Neural progenitor cell (in vitro differentiated cells): Measurements from ENCODE around the gene PTPRN2. TPM values are rescaled to one million over a fixed set of nuclear protein-coding genes. Genes with fewer than 3 reads are reported as not detected.
A peak's percentile ranks its signal among the peaks of the same experiment; 100 is the strongest.

Experiments
- DNase-seq: peaks from one replicate; pipeline ENCODE4 v3.0.0-alpha.2; 2016; ENCODE audit warnings: low spot score
- H2AFZ ChIP-seq: fragments of 200-600 bp; sonication (generic); replicated peaks from 2 replicates; pipeline ENCODE4 v1.6.1; 2016; ENCODE audit warnings: antibody characterized with exemption
- H3F3A ChIP-seq: fragments of 200-600 bp; sonication (generic); 2 replicates; pipeline ENCODE4 v1.6.1; 2016; ENCODE audit warnings: antibody characterized with exemption, low read depth
- H3K27ac ChIP-seq: fragments of 200-600 bp; sonication (generic); 2 replicates; pipeline ENCODE4 v1.5.1; 2016; ENCODE audit warnings: mild to moderate bottlenecking
- H3K27me3 ChIP-seq: fragments of 200-600 bp; sonication (generic); 2 replicates; pipeline ENCODE4 v1.6.1; 2016; ENCODE audit warnings: mild to moderate bottlenecking, moderate library complexity
- H3K36me3 ChIP-seq: fragments of 200-600 bp; sonication (generic); 2 replicates; pipeline ENCODE4 v1.5.1; 2016
- H3K4me1 ChIP-seq: fragments of 200-600 bp; sonication (generic); 2 replicates; pipeline ENCODE4 v1.6.1; 2016; ENCODE audit warnings: mixed run types
- H3K4me2 ChIP-seq: fragments of 200-600 bp; sonication (generic); 2 replicates; pipeline ENCODE4 v1.6.1; 2016
- H3K4me3 ChIP-seq: fragments of 200-600 bp; sonication (generic); 2 replicates; pipeline ENCODE4 v1.5.1; 2016
- H3K79me2 ChIP-seq: fragments of 200-600 bp; sonication (generic); 2 replicates; pipeline ENCODE4 v1.6.1; 2016; ENCODE audit warnings: low read depth
- H3K9ac ChIP-seq: fragments of 200-600 bp; sonication (generic); 2 replicates; pipeline ENCODE4 v1.6.1; 2016
- H3K9me3 ChIP-seq: fragments of 200-600 bp; sonication (generic); 2 replicates; pipeline ENCODE4 v1.5.1; 2016; ENCODE audit warnings: low read depth
- H4K20me1 ChIP-seq: fragments of 200-600 bp; sonication (generic); 2 replicates; pipeline ENCODE4 v1.6.1; 2016; ENCODE audit warnings: low read depth
- H3K27ac Mint-ChIP-seq: 3 replicates; pipeline ENCODE4 v1.8.0; 2021; ENCODE audit warnings: mixed read lengths
- H3K27me3 Mint-ChIP-seq: 2 replicates; pipeline ENCODE4 v1.8.0; 2022; ENCODE audit warnings: low read depth, mild to moderate bottlenecking, inconsistent platforms, moderate library complexity, mixed read lengths; ENCODE audit not compliant: insufficient read depth
- H3K36me3 Mint-ChIP-seq: 3 replicates; pipeline ENCODE4 v1.8.0; 2021; ENCODE audit warnings: mixed read lengths
- H3K4me1 Mint-ChIP-seq: 3 replicates; pipeline ENCODE4 v1.8.0; 2021; ENCODE audit warnings: mixed read lengths
- H3K4me3 Mint-ChIP-seq: 3 replicates; pipeline ENCODE4 v1.8.0; 2021; ENCODE audit warnings: mild to moderate bottlenecking, moderate library complexity, mixed read lengths
- H3K9me3 Mint-ChIP-seq: 3 replicates; pipeline ENCODE4 v1.8.0; 2020; ENCODE audit warnings: mixed read lengths
- CTCF ChIP-seq: fragments of 200-600 bp; sonication (generic); IDR thresholded peaks from 2 replicates; pipeline ENCODE4 v1.5.1; 2017; ENCODE audit warnings: antibody characterized with exemption, mild to moderate bottlenecking
- EZH2 ChIP-seq: fragments of 200-600 bp; sonication (generic); IDR thresholded peaks from 2 replicates; pipeline ENCODE4 v1.6.1; 2017; ENCODE audit warnings: antibody characterized with exemption, mild to moderate bottlenecking, moderate library complexity
- EZH2phosphoT487 ChIP-seq: fragments of 200-600 bp; sonication (generic); IDR thresholded peaks from 2 replicates; pipeline ENCODE4 v1.6.1; 2017; ENCODE audit warnings: antibody characterized with exemption
- total RNA-seq: library from RNA; depleted of rRNA; stranded (reverse); fragments of >200 nt; gene quantifications from 2 replicates; pipeline ENCODE4 v1.2.3, GENCODE V29; 2015; ENCODE audit warnings: low replicate concordance

PTPRN2 gene
- total RNA-seq, 1 donor from 2014 or later, result 3.0 TPM

GRCh38 chr7:157521752-157522151 lies 1065.9 kb downstream of the PTPRN2 start:
- Histone ChIP-seq H3K27ac (no peak overlapping the region), H3K4me1 (no peaks in the 10 kb centered on the region), H3F3A (no peaks in the 10 kb centered on the region), H3K9me3 (no peaks in the 10 kb centered on the region), H3K4me2 (no peak overlapping the region), H3K9ac (no peak overlapping the region), H3K79me2 (no peaks in the 10 kb centered on the region), H3K36me3 (no peaks in the 10 kb centered on the region), H3K27me3 (no peaks in the 10 kb centered on the region), H2AFZ (no peak overlapping the region), H3K4me3 (no peak overlapping the region), H4K20me1 (no peaks in the 10 kb centered on the region)
- H3K36me3 Mint-ChIP-seq, result peaks cover 5% of the 10 kb centered on the region
- H3K27me3 Mint-ChIP-seq, result peaks cover 2% of the 10 kb centered on the region
- no peak overlapping the region for H3K4me3 Mint-ChIP-seq
- H3K4me1 Mint-ChIP-seq, result peaks cover 43% of the 10 kb centered on the region
- peaks cover 2% of the 10 kb centered on the region for H3K9me3 Mint-ChIP-seq
- TF ChIP-seq CTCF, result no peak
- no peak for TF ChIP-seq EZH2phosphoT487
- no peak for TF ChIP-seq EZH2
- no peak for DNase-seq
- H3K27ac Mint-ChIP-seq, result peak overlapping the region; percentile 71

- Histone ChIP-seq H3K36me3 (no peaks in the 10 kb centered on the region), H3K9ac (no peak overlapping the region), H3K9me3 (no peaks in the 10 kb centered on the region), H2AFZ (no peak overlapping the region), H3K27me3 (no peaks in the 10 kb centered on the region), H3K4me1 (no peaks in the 10 kb centered on the region), H3K79me2 (no peaks in the 10 kb centered on the region), H3K4me2 (no peak overlapping the region), H3F3A (no peaks in the 10 kb centered on the region), H3K27ac (no peak overlapping the region), H3K4me3 (no peak overlapping the region), H4K20me1 (no peaks in the 10 kb centered on the region)
- peaks cover 43% of the 10 kb centered on the region for H3K4me1 Mint-ChIP-seq
- H3K27ac Mint-ChIP-seq, result peak overlapping the region; percentile 74
- H3K27me3 Mint-ChIP-seq, result peaks cover 3% of the 10 kb centered on the region
- no peak overlapping the region for H3K4me3 Mint-ChIP-seq
- DNase-seq, result no peak
- TF ChIP-seq EZH2phosphoT487 (no peak), CTCF (no peak), EZH2 (no peak)
- H3K36me3 Mint-ChIP-seq, result peaks cover 3% of the 10 kb centered on the region
- peaks cover 5% of the 10 kb centered on the region for H3K9me3 Mint-ChIP-seq
These were observed 1066.4 kb downstream of the PTPRN2 start for GRCh38 chr7:157521061-157521731.

- no peaks in the 10 kb centered on the region for H3K4me1 ChIP-seq
- DNase-seq, result no peak
- no peaks in the 10 kb centered on the region for H3K79me2 ChIP-seq
- H3F3A ChIP-seq, result no peaks in the 10 kb centered on the region
- H3K9ac ChIP-seq, result no peak overlapping the region
- H4K20me1 ChIP-seq, result no peaks in the 10 kb centered on the region
- no peak overlapping the region for H3K4me2 ChIP-seq
- H3K4me1 Mint-ChIP-seq, result peaks cover 41% of the 10 kb centered on the region
- TF ChIP-seq EZH2phosphoT487 (no peak), EZH2 (no peak), CTCF (no peak)
- no peak overlapping the region for H3K27ac ChIP-seq
- no peaks in the 10 kb centered on the region for H3K27me3 ChIP-seq
- H3K27ac Mint-ChIP-seq, result no peak overlapping the region
- peaks cover 1% of the 10 kb centered on the region for H3K36me3 Mint-ChIP-seq
- H3K4me3 ChIP-seq, result no peak overlapping the region
- no peaks in the 10 kb centered on the region for H3K36me3 ChIP-seq
- peaks cover 6% of the 10 kb centered on the region for H3K9me3 Mint-ChIP-seq
- H3K4me3 Mint-ChIP-seq, result no peak overlapping the region
- no peak overlapping the region for H2AFZ ChIP-seq
- peaks cover 6% of the 10 kb centered on the region for H3K27me3 Mint-ChIP-seq
- H3K9me3 ChIP-seq, result no peaks in the 10 kb centered on the region
These were observed 1067.4 kb downstream of the PTPRN2 start for GRCh38 chr7:157520249-157520648.
